IMR-90 (cell line): ENCODE measurements around the gene RELT. TPM values are rescaled to one million over a fixed set of nuclear protein-coding genes. Genes with fewer than 3 reads are reported as not detected.

Source experiments
- ATAC-seq: fragments of 200-7000 bp; cut with Tn5 transposase; 2 replicates; pipeline ENCODE4 v1.9.1; 2020; ENCODE audit warnings: low read depth, mild to moderate bottlenecking, moderate library complexity
- BruUV-seq: library from RNA; stranded (reverse); fragments of 400-500 nt; replicated peaks from 2 replicates; lab custom pipeline; 2021; lab: Mats Ljungman, UMichigan
- CTCF ChIA-PET: fragments of 300-600 bp; formaldehyde crosslinking; extraction: SDS; loops from one replicate; lab custom pipeline; 2021; ENCODE audit warnings: antibody characterized with exemption; lab: Yijun Ruan, JAX
- POLR2A ChIA-PET: fragments of 300-600 bp; sonication (Branson Sonifier 250); formaldehyde crosslinking; loops from one replicate; lab custom pipeline; 2022; ENCODE audit warnings: antibody characterized with exemption; ENCODE audit not compliant: unreplicated experiment; lab: Charles Lee
- DNase-seq: peaks from one replicate; pipeline ENCODE4 v3.0.0; 2013
- H2AFZ ChIP-seq: replicated peaks from 2 replicates; pipeline ENCODE3; 2013; ENCODE audit warnings: low read length, mild to moderate bottlenecking; ENCODE audit not compliant: poor library complexity
- H2AK5ac ChIP-seq: 2 replicates; pipeline ENCODE4 v1.6.1; 2013; ENCODE audit warnings: low read depth, low read length, inconsistent platforms
- H2AK9ac ChIP-seq: replicated peaks from 2 replicates; pipeline ENCODE3; 2013; ENCODE audit warnings: mild to moderate bottlenecking, low read depth, low read length, moderate library complexity; ENCODE audit not compliant: poor library complexity
- H2BK120ac ChIP-seq: 2 replicates; pipeline ENCODE4 v1.6.1; 2013; ENCODE audit warnings: low read depth, low read length, inconsistent platforms
- H2BK15ac ChIP-seq: 3 replicates; pipeline ENCODE4 v1.6.1; 2013; ENCODE audit warnings: low read depth, low read length, inconsistent platforms
- H2BK20ac ChIP-seq: 2 replicates; pipeline ENCODE4 v1.6.1; 2013; ENCODE audit warnings: low read depth, mild to moderate bottlenecking, inconsistent platforms, low read length, moderate library complexity
- H2BK5ac ChIP-seq: 2 replicates; pipeline ENCODE4 v1.6.1; 2013; ENCODE audit warnings: mild to moderate bottlenecking, low read depth, low read length, inconsistent platforms; ENCODE audit not compliant: poor library complexity, severe bottlenecking
- H3K14ac ChIP-seq: replicated peaks from 2 replicates; pipeline ENCODE4 v1.6.1; 2013; ENCODE audit warnings: low read depth, low read length, inconsistent platforms
- H3K18ac ChIP-seq: 2 replicates; pipeline ENCODE4 v1.6.1; 2013; ENCODE audit warnings: low read depth, low read length, control low read depth
- H3K23ac ChIP-seq: 2 replicates; pipeline ENCODE4 v1.6.1; 2013; ENCODE audit warnings: low read depth, low read length, inconsistent platforms
- H3K27ac ChIP-seq: 2 replicates; pipeline ENCODE4 v1.5.1; 2013; ENCODE audit warnings: mild to moderate bottlenecking, control low read depth, low read length; ENCODE audit not compliant: insufficient read depth
- H3K27me3 ChIP-seq: 2 replicates; pipeline ENCODE4 v1.6.1; 2013; ENCODE audit warnings: low read length; ENCODE audit not compliant: control insufficient read depth, insufficient read depth
- H3K36me3 ChIP-seq: 2 replicates; pipeline ENCODE4 v1.6.1; 2013; ENCODE audit warnings: low read length, mixed read lengths; ENCODE audit not compliant: control insufficient read depth, insufficient read depth
- H3K4ac ChIP-seq: 2 replicates; pipeline ENCODE4 v1.6.1; 2013; ENCODE audit warnings: low read depth, low read length, inconsistent platforms
- H3K4me1 ChIP-seq: 2 replicates; pipeline ENCODE4 v1.6.1; 2013; ENCODE audit warnings: low read length, mixed read lengths; ENCODE audit not compliant: control insufficient read depth, insufficient read depth
- H3K4me2 ChIP-seq: 2 replicates; pipeline ENCODE4 v1.6.1; 2013; ENCODE audit warnings: low read depth, mild to moderate bottlenecking, control low read depth, low read length, moderate library complexity
- H3K4me3 ChIP-seq: 2 replicates; pipeline ENCODE4 v1.5.1; 2013; ENCODE audit warnings: low read depth, mild to moderate bottlenecking, control low read depth, low read length, moderate library complexity; ENCODE audit not compliant: insufficient read depth
- H3K56ac ChIP-seq: 2 replicates; pipeline ENCODE4 v1.6.1; 2013; ENCODE audit warnings: low read length, inconsistent platforms; ENCODE audit not compliant: insufficient read depth; ENCODE audit errors: extremely low read depth
- H3K79me1 ChIP-seq, 2 experiments: 2 replicates each; pipeline ENCODE4 v1.6.1; 2013; ENCODE audit warnings: low read length in 2 of 2, inconsistent platforms in 1 of 2, low read depth in 1 of 2
- H3K9ac ChIP-seq: 2 replicates; pipeline ENCODE4 v1.6.1; 2013; ENCODE audit warnings: low read depth, low read length, control low read depth
- H3K9me1 ChIP-seq: 2 replicates; pipeline ENCODE4 v1.6.1; 2013; ENCODE audit warnings: low read length, inconsistent platforms; ENCODE audit not compliant: insufficient read depth
- H3K9me3 ChIP-seq: 2 replicates; pipeline ENCODE4 v1.6.1; 2013; ENCODE audit warnings: low read length; ENCODE audit not compliant: control insufficient read depth, insufficient read depth
- H4K20me1 ChIP-seq: 2 replicates; pipeline ENCODE4 v1.6.1; 2013; ENCODE audit warnings: low read length, inconsistent platforms; ENCODE audit not compliant: insufficient read depth
- H4K5ac ChIP-seq: 2 replicates; pipeline ENCODE4 v1.6.1; 2013; ENCODE audit warnings: mild to moderate bottlenecking, low read depth, low read length, control low read depth
- H4K8ac ChIP-seq, 2 experiments: 2 replicates each; pipeline ENCODE4 v1.6.1; 2013; ENCODE audit warnings: low read depth in 2 of 2, low read length in 2 of 2, control low read depth in 1 of 2, inconsistent platforms in 1 of 2
- H4K91ac ChIP-seq: 2 replicates; pipeline ENCODE4 v1.6.1; 2013; ENCODE audit warnings: low read depth, low read length, inconsistent platforms; ENCODE audit not compliant: insufficient read depth
- CEBPB ChIP-seq: IDR thresholded peaks from 2 replicates; pipeline ENCODE4 v1.6.1; 2012; ENCODE audit warnings: low read depth, low read length, improper control_type of control experiment
- CHD1 ChIP-seq: IDR thresholded peaks from 2 replicates; pipeline ENCODE4 v1.6.1; 2012; ENCODE audit warnings: low read depth, low read length, improper control_type of control experiment
- MAZ ChIP-seq: IDR thresholded peaks from 2 replicates; pipeline ENCODE4 v1.6.1; 2012; ENCODE audit warnings: low read depth, mild to moderate bottlenecking, low read length, improper control_type of control experiment, moderate library complexity, borderline replicate concordance
- MXI1 ChIP-seq: IDR thresholded peaks from 2 replicates; pipeline ENCODE4 v1.6.1; 2012; ENCODE audit warnings: low read depth, mild to moderate bottlenecking, low read length, moderate library complexity, borderline replicate concordance
- POLR2A ChIP-seq: IDR thresholded peaks from 2 replicates; pipeline ENCODE4 v1.6.1; 2012; ENCODE audit warnings: mild to moderate bottlenecking, low read depth, low read length
- RAD21 ChIP-seq: IDR thresholded peaks from 2 replicates; pipeline ENCODE4 v1.6.1; 2012; ENCODE audit warnings: low read length, improper control_type of control experiment
- RCOR1 ChIP-seq: IDR thresholded peaks from 2 replicates; pipeline ENCODE4 v1.6.1; 2012; ENCODE audit warnings: mild to moderate bottlenecking, low read length, improper control_type of control experiment; ENCODE audit not compliant: insufficient replicate concordance
- SMC3 ChIP-seq: fragments of 150-350 bp; IDR thresholded peaks from 2 replicates; pipeline ENCODE4 v1.6.1; 2016; ENCODE audit warnings: low read depth, mild to moderate bottlenecking, antibody characterized with exemption, low read length, moderate library complexity
- WGBS, 2 experiments: methylation state at CpG; one replicate each; pipeline versions ENCODE4 v1.1.5 to v1.1.7; 2013; ENCODE audit warnings: missing lambda C conversion rate in 2 of 2; ENCODE audit not compliant: insufficient read length in 1 of 2; ENCODE audit errors: extremely low coverage in 2 of 2; 5-methylcytosine and 5-hydroxymethylcytosine counted together
- dilution Hi-C: fragments of 300-500 bp; cut with HindIII; formaldehyde crosslinking; loops from one replicate; pipeline ENCODE4 v1.14.3; 2018; ENCODE audit warnings: low sequenced_read_pairs; ENCODE audit not compliant: unreplicated experiment
- in situ Hi-C: fragments of 300-500 bp; cut with MboI; formaldehyde crosslinking; loops from 3 replicates; pipeline ENCODE4 v1.14.3; 2019; ENCODE audit warnings: low sequenced_read_pairs, inconsistent platforms, mixed read lengths
- intact Hi-C: fragments of 100-400 bp; cut with micrococcal nuclease; formaldehyde crosslinking; loops from 2 replicates; pipeline ENCODE4 v1.10.0; 2022
- polyA plus RNA-seq, 3 experiments: library from polyadenylated mRNA; depleted of rRNA; stranded (reverse); fragments of >200 nt; gene quantifications; 2 replicates each; pipeline ENCODE4 v1.2.3, GENCODE V29; 2012; ENCODE audit warnings: low replicate concordance in 1 of 3
- total RNA-seq: library from RNA; depleted of rRNA; stranded (reverse); fragments of >200 nt; gene quantifications from 2 replicates; pipeline ENCODE4 v1.2.3, GENCODE V29; 2012

Gene RELT
- total and polyA plus RNA-seq, 2 of the 4 experiments (the other 2 are of a cell fraction), result 2.3 to 5.3 TPM

DNA sequence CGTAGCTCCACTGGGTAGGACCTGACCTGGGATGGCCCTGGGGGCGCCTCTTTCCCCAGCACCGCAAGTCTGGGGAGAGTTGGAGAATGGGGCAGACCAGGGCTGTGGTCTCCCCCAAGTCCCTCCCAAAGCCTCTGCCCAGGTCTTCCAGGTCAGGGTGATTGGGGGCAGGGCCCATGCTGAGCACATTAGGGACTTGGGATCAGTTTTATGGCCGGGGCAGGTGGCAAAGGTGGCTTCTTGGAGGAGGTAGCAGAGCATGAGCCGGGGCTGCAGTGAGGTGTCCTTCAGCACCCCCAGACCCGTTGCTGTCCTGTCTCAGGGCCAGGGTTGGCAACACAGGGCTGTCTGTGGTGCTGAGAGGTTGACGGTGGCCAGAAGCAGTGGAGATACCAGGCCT lies 6.0 kb downstream of the RELT start:
- Histone ChIP-seq H3K18ac (no peak overlapping the region), H3K36me3 (no peaks in the 10 kb centered on the region), H3K27ac (no peak overlapping the region), H3K56ac (no peak overlapping the region), H2AFZ (no peak overlapping the region), H4K20me1 (peaks cover 56% of the 10 kb centered on the region), H3K4ac (no peak overlapping the region), H3K23ac (no peak overlapping the region), H2AK9ac (no peak overlapping the region), H3K9me3 (no peaks in the 10 kb centered on the region), H3K4me3 (no peak overlapping the region), H3K79me1 (peaks cover 38 to 81% of the 10 kb centered on the region in 2 experiments), H3K4me2 (no peak overlapping the region), H4K5ac (no peak overlapping the region), H3K4me1 (peaks cover 25% of the 10 kb centered on the region; the same call in 1 of the 2 replicates), H2BK120ac (no peak overlapping the region), H3K14ac (no peak overlapping the region), H3K9me1 (peaks cover 16% of the 10 kb centered on the region; the same call in 1 of the 2 replicates), H2AK5ac (no peak overlapping the region), H2BK15ac (no peak overlapping the region), H2BK5ac (no peak overlapping the region), H4K91ac (no peak overlapping the region), H3K27me3 (no peaks in the 10 kb centered on the region), H2BK20ac (no peak overlapping the region), H3K9ac (no peak overlapping the region), H4K8ac (no peak overlapping the region)
- ATAC-seq (no peak), DNase-seq (no peak)
- TF ChIP-seq MXI1, result no peak
- no peak for TF ChIP-seq SMC3
- TF ChIP-seq MAZ, result no peak
- no peak for TF ChIP-seq RAD21
- TF ChIP-seq CHD1, result no peak
- no peak for TF ChIP-seq POLR2A
- TF ChIP-seq RCOR1, result no peak
- TF ChIP-seq CEBPB, result no peak
- in situ Hi-C loops, result no loop called here
- ChIA-PET CTCF (no interaction called here), POLR2A (no interaction called here)
- intact Hi-C loops, result no loop called here
- dilution Hi-C loops, result no loop called here
- no TSS peak for BruUV-seq
- 80% methylated on average over 1 of the region's 7 CpGs; no CpG with 5 or more reads in 1 of the 2 experiments for WGBS, 2 experiments
